ENCODE measurements around the gene QKI.
"Not testable (repeated sequence)": the region's sequence is repeated elsewhere in the genome, so short reads cannot be mapped to it uniquely, and the experiment has no call there.

The QKI gene

GRCh38 chr6:163414117-163414945 is at the start of gene QKI:
Gene QKI (plus strand): TSS chr6:163414718. CDS start chr6:163415194, 476 bp downstream.
- no peak for DNase-seq

- no peak for DNase-seq
Measured at GRCh38 chr6:163366288-163366687, 48.2 kb upstream of the QKI start.

- no peak for DNase-seq
Measured at GRCh38 chr6:163367497-163368183, 46.9 kb upstream of the QKI start.

DNA sequence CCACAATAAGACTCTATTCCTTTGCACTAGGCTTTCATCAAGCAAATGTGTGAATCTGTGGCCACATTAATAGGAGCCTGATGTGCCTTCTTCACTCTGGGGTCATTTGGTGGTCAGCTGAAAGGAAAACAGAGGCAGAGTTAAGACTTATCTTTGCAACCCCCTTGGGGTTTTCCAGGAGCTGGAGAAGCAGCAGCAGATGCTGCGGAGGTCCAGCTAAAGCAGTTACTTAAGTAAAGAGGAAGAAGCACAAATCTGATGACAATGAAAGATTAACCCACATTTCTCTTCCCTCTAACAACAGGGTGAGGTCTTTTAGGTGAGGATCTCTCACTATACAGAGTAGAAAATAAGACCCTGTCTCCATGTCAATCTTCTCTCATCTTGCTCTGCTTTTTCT is 45.4 kb upstream of the QKI start:
- no peak for DNase-seq

DNA sequence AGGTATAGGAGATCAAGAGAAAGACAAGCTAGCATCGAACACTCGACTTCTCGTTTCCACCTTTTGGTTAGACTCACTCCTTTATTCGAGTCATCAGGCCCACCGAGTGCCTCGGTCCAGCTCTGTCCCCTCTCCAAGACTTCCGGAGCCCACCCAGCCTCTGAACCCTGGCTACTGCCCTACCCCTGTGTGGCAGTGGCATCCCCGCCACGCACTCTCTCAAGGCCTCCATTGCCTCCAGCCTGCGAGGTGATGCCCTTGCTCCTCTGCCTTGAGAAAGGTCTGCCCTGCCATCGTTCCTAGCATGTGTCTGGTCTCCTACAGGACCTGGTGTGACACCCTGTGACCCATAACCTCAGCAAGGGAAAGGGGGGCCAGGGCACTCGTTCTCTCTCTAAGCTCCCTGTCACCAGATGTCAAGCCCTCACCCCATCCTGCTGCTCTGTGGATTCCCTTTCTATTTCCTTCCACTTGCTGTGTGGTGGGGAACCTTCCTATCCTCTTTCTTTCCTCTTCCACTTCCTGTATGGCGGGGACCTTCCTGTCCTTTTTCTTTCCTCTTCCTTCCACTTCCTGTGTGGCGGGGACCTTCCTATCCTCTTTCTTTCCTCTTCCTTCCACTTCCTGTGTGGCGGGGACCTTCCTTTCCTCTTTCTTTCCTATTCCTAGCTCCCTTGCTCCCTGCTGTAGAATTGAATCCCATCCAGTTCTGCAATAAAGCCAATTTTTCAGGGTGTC is 44.7 kb upstream of the QKI start:
- no peak for DNase-seq

GRCh38 chr6:163370464-163371117 is 43.9 kb upstream of the QKI start:
- DNase-seq, result no peak

DNA sequence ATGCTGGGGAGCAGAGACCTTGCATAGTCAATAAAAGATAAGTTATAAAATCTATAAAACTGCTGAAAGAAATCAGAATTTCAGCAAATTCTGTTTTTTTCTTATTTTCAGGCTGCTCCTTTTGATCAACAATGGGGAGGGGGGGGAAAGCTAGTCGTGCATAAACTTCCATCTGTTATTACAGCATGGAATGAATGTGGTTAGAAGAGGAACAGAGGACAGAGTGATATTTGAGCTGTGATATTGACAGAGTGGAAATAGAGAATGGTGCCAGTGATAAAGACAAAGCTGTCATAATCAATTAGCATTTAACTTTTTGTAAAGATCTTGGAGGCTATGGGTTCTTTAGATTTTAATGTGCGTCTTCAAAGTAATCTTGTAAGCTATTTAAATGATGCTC is 43.4 kb upstream of the QKI start:
- DNase-seq, result no peak

- no peak for DNase-seq
Measured at GRCh38 chr6:163373240-163373639, 41.3 kb upstream of the QKI start.

DNA sequence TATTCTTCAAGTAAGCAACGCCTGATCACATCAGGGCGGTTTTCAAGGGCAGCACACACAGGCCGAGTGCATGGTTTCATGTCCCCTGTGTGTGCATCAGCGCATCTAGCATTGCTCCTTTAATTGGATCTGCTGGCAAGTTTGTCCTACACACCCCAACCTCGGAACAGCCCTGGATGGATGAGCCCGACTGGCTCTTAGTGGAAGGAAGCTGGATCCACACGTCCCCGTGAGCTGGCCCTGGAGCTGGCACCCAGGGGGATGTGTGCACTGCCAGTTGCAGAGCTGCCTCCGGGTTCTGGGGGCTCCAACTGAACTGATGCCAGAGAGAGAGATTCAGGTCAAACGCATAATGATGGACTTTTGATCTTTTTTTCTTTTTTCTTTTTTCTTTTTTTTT is 39.2 kb upstream of the QKI start:
- no peak for DNase-seq

- DNase-seq, result no peak
Measured at GRCh38 chr6:163376187-163376586, 38.3 kb upstream of the QKI start.

GRCh38 chr6:163377561-163377960 is 37.0 kb upstream of the QKI start:
- no peak for DNase-seq

DNA sequence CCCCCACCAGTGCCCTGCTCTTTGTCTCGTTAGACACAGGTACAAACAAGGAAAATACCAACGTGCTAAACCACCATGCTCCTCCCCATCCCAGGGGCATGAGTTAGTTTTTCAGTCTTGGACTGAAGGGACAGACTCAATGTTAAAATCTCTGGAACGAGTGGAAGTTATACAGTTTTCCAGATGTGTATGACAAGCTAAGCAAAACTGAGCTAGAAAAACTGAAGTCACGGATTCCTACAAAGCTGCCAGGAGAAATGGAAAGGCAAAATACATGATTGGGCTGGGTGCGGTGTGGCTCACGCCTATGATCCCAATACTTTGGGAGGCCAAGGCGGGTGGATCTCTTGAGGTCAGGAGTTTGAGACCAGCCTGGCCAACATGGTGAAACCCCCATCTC is 34.3 kb upstream of the QKI start:
- no peak for DNase-seq

GRCh38 chr6:163381118-163381756 is 33.3 kb upstream of the QKI start:
- DNase-seq, result no peak

DNA sequence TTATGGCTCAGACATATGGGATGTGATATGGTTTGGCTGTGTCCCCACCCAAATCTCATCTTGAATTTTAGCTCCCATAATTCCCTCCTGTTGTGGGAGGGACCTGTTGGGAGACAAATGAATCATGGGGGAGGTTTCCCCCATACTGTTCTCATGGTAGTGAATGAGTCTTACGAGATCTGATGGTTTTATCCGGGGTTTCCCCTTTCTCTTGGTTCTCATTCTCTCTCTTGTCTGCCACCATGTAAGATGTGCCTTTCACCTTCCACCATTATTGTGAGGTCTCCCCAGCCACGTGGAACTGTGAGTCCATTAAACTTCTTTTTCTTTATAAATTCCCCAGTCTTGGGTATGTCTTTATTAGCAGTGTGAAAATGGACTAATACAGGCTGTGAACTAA is 31.1 kb upstream of the QKI start:
- not testable (repeated sequence) for DNase-seq

DNA sequence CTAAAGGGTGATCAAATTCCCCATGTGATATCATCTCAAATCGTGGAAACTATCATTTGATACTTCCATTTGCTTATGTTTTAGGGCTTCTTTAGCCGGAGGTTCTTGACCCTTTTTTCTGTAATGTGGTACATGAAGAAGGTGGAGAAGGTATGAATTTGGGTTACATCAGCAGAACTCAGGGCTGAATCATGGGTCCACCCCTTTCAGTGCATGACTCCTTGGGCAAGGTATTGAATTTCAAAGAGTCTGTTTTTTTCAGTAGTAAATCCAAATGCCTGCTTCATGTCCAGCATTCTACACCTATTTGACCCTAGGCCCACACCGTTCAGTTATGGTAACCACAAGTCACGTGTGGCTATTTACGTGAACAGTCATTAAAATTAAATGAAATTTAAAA is 30.6 kb upstream of the QKI start:
- DNase-seq, result no peak

DNA sequence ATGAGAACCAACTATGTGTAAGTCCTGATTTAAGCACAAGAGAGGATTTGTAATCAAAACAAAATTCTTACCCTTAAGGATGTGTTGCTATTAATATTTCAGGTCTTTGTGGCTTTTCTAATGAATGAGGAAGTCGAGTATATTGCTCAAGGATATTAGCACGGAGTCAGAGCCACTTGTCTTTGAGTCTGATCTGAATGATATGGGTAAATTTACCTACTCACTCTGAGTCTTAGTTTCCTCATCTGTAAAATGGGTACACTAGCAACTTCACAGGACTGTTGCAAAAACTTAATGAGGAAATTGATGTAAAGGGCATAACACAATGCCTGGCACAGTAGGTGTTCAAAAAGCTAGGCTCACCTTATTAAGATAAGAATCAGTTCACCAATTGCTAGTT is 30.0 kb upstream of the QKI start:
- DNase-seq, result no peak

- DNase-seq, result not testable (repeated sequence)
Measured at GRCh38 chr6:163385503-163385902, 29.0 kb upstream of the QKI start.

GRCh38 chr6:163386329-163386908 is 28.1 kb upstream of the QKI start:
- DNase-seq, result no peak

DNA sequence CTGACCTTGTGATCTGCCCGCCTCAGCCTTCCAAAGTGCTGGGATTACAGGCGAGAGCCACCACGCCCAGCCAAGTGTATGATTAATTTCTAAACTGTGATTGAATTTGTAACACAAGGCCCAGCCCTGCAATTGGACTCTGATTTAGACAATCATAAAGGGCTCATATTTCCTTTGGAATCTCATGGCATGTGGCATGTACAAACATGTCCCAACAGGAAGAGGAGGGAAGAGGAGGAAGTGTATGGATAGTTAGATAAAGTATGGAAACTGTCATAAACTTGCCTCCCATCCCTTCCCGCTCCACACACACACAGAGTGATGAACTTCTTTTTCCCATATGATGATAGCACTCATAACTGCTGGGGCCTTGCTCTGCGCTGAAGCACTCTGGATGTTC is 27.2 kb upstream of the QKI start:
- no peak for DNase-seq

DNA sequence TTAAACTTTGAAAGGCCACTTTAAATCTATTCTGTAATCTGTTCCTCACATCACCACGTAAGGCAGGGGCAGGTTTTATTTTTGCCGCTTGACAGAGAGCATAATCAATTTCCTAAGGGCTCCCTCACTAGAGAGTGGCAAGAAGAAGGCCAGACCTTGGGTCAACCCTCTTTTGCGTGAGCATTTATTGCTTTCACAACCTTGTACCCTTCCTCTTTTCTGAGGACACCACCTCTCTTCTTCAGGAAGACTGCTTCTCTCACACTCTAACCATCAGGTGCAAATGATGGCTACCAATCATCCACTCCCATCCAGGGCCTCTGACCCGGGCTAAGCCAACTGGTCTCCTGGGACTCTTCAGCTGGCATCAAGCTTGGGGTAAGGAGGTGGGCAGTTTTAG is 25.2 kb upstream of the QKI start:
- no peak for DNase-seq

GRCh38 chr6:163390770-163391169 is 23.7 kb upstream of the QKI start:
- DNase-seq, result no peak

GRCh38 chr6:163391985-163392384 is 22.5 kb upstream of the QKI start:
- DNase-seq, result no peak
